Endothelial cell of umbilical vein (primary cell): ENCODE data around the gene TFAP2B. TPM values are rescaled to one million over a fixed set of nuclear protein-coding genes. Genes with fewer than 3 reads are reported as not detected.

Source experiments
- BruUV-seq: library from RNA; stranded (reverse); fragments of 400-500 nt; replicated peaks from 2 replicates; lab custom pipeline; 2021; lab: Mats Ljungman, UMichigan
- CTCF ChIA-PET: fragments of 300-600, 350-600 bp; sonication (Branson Sonifier 250); formaldehyde crosslinking; loops from one replicate; lab custom pipeline; 2021; ENCODE audit warnings: antibody characterized with exemption, inconsistent platforms; lab: Charles Lee
- POLR2A ChIA-PET: fragments of 300-600, 350-600 bp; sonication (Branson Sonifier 250); formaldehyde crosslinking; loops from one replicate; lab custom pipeline; 2021; ENCODE audit warnings: antibody characterized with exemption, inconsistent platforms; lab: Charles Lee
- DNase-seq: peaks from one replicate; pipeline ENCODE4 v3.0.0-alpha.2; 2011; ENCODE audit warnings: low read depth, low spot score
- FAIRE-seq: peaks from 2 replicates; lab custom pipeline; 2011; peaks lifted over from hg19 to GRCh38; lab: Jason Lieb, UNC
- H2AFZ ChIP-seq: 2 replicates; pipeline ENCODE4 v1.6.0; 2012; ENCODE audit warnings: low read depth, low read length, control low read depth, inconsistent platforms
- H3K27ac ChIP-seq: 2 replicates; pipeline ENCODE4 v1.5.1; 2011; ENCODE audit warnings: low read depth, mild to moderate bottlenecking, control low read depth, low read length, moderate library complexity; ENCODE audit not compliant: insufficient read depth
- H3K27me3 ChIP-seq, 2 experiments: 2 replicates each; pipeline versions ENCODE4 v1.6.0 to v1.6.1; 2011; ENCODE audit warnings: low read length in 2 of 2, mixed read lengths in 1 of 2; ENCODE audit not compliant: control insufficient read depth in 2 of 2, insufficient read depth in 2 of 2
- H3K36me3 ChIP-seq, 2 experiments: 2 replicates in 1 of 2; 3 replicates in 1 of 2; pipeline ENCODE4 v1.5.1; 2011; ENCODE audit warnings: low read length in 2 of 2, mild to moderate bottlenecking in 1 of 2, moderate library complexity in 1 of 2; ENCODE audit not compliant: control insufficient read depth in 2 of 2, insufficient read depth in 2 of 2; ENCODE audit errors: extremely low read depth in 1 of 2
- H3K4me1 ChIP-seq: 3 replicates; pipeline ENCODE4 v1.5.1; 2011; ENCODE audit warnings: mild to moderate bottlenecking, low read length; ENCODE audit not compliant: control insufficient read depth, insufficient read depth; ENCODE audit errors: extremely low read depth
- H3K4me2 ChIP-seq: 2 replicates; pipeline ENCODE4 v1.6.1; 2011; ENCODE audit warnings: low read length, control low read depth, mixed read lengths; ENCODE audit not compliant: insufficient read depth
- H3K4me3 ChIP-seq, 3 experiments: fragments of 200-600 bp in 1 of 3; sonication (generic), shearing (Covaris generic) in 1 of 3; replicated peaks in 1 of 3; 2 replicates each; pipeline ENCODE4 v1.5.1; 2011 to 2016; ENCODE audit warnings: control low read depth in 3 of 3, low read length in 3 of 3, mild to moderate bottlenecking in 2 of 3, inconsistent platforms in 1 of 3, low read depth in 1 of 3, moderate library complexity in 1 of 3; ENCODE audit not compliant: insufficient read depth in 1 of 3
- H3K79me2 ChIP-seq: 2 replicates; pipeline ENCODE4 v1.6.0; 2012; ENCODE audit warnings: low read length, inconsistent platforms; ENCODE audit not compliant: control insufficient read depth, insufficient read depth
- H3K9ac ChIP-seq: replicated peaks from 2 replicates; pipeline ENCODE3; 2011; ENCODE audit warnings: low read length, control low read depth; ENCODE audit not compliant: insufficient read depth; ENCODE audit errors: extremely low read depth
- H3K9me1 ChIP-seq: replicated peaks from 3 replicates; pipeline ENCODE4 v1.6.0; 2011; ENCODE audit warnings: mild to moderate bottlenecking, low read length; ENCODE audit not compliant: control insufficient read depth, insufficient read depth; ENCODE audit errors: extremely low read depth
- H3K9me3 ChIP-seq: replicated peaks from 2 replicates; pipeline ENCODE4 v1.5.1; 2012; ENCODE audit warnings: low read length, inconsistent platforms; ENCODE audit not compliant: control insufficient read depth, insufficient read depth
- H4K20me1 ChIP-seq: replicated peaks from 2 replicates; pipeline ENCODE3; 2011; ENCODE audit warnings: mild to moderate bottlenecking, low read length; ENCODE audit not compliant: control insufficient read depth, insufficient read depth; ENCODE audit errors: extremely low read depth
- CTCF ChIP-seq, 2 donors: IDR thresholded peaks; 1 replicate in 1 of 2; 2 replicates in 1 of 2; pipeline ENCODE4 v1.5.1; 2011; ENCODE audit warnings: low read length in 2 of 2, mild to moderate bottlenecking in 2 of 2, moderate library complexity in 2 of 2, control low read depth in 1 of 2, inconsistent platforms in 1 of 2, low read depth in 1 of 2; ENCODE audit not compliant: insufficient read depth in 1 of 2; ENCODE audit errors: extremely low read depth in 1 of 2
- EZH2 ChIP-seq: IDR thresholded peaks from 2 replicates; pipeline ENCODE4 v1.6.1; 2012; ENCODE audit warnings: borderline replicate concordance, low read depth, mild to moderate bottlenecking, moderate library complexity, low read length, inconsistent platforms; ENCODE audit not compliant: severe bottlenecking
- FOS ChIP-seq: IDR thresholded peaks from 2 replicates; pipeline ENCODE4 v1.6.1; 2011; ENCODE audit warnings: mild to moderate bottlenecking, low read length, moderate library complexity, borderline replicate concordance; ENCODE audit not compliant: insufficient read depth
- GATA2 ChIP-seq: IDR thresholded peaks from 2 replicates; pipeline ENCODE4 v1.7.0; 2011; ENCODE audit warnings: low read depth, mild to moderate bottlenecking, moderate library complexity, mixed read lengths, low read length; ENCODE audit not compliant: insufficient read length, insufficient read depth
- JUN ChIP-seq: IDR thresholded peaks from 2 replicates; pipeline ENCODE4 v1.6.1; 2011; ENCODE audit warnings: borderline replicate concordance, low read depth; ENCODE audit not compliant: insufficient read length, insufficient read depth
- MAX ChIP-seq: IDR thresholded peaks from 2 replicates; pipeline ENCODE4 v1.6.1; 2011; ENCODE audit not compliant: insufficient read depth, insufficient read length
- MYC ChIP-seq: IDR thresholded peaks from one replicate; pipeline ENCODE4 v1.6.1; 2011; ENCODE audit warnings: mild to moderate bottlenecking, low read depth, low read length
- POLR2A ChIP-seq: IDR thresholded peaks from 2 replicates; pipeline ENCODE4 v1.6.1; 2012; ENCODE audit warnings: low read depth, mild to moderate bottlenecking, control low read depth, low read length
- POLR2AphosphoS5 ChIP-seq: IDR thresholded peaks from 2 replicates; pipeline ENCODE4 v1.6.1; 2012; ENCODE audit warnings: low read depth, mild to moderate bottlenecking, control low read depth, low read length, moderate library complexity; ENCODE audit not compliant: insufficient read depth
- dilution Hi-C: fragments of 300-500 bp; cut with MboI; formaldehyde crosslinking; loops from one replicate; pipeline ENCODE4 v1.15.0; 2019; ENCODE audit warnings: low sequenced_read_pairs; ENCODE audit not compliant: extremely low pct_ligation_motif_present
- intact Hi-C: fragments of 100-400 bp; cut with micrococcal nuclease; formaldehyde crosslinking; loops from one replicate; pipeline ENCODE4 v1.10.0; 2022
- polyA plus RNA-seq, 4 experiments: library from polyadenylated mRNA; depleted of rRNA in 3 of 4; stranded (reverse) in 3 of 4; unstranded in 1 of 4; fragments of >200 nt; gene quantifications; 2 replicates each; pipeline versions ENCODE4 v1.2.1 to v1.2.3, GENCODE V29; 2011 to 2012; ENCODE audit warnings: missing spikeins in 1 of 4
- total RNA-seq: library from RNA; stranded (reverse); gene quantifications from 2 replicates; pipeline ENCODE4 v1.2.3, GENCODE V29; 2021

The TFAP2B gene
- total and polyA plus RNA-seq, 2 donors (not counting 3 experiments of a cell fraction or from before 2014, with no cell fraction given) = not detected

GRCh38 chr6:50884364-50884763 lies 65.7 kb downstream of the TFAP2B start:
- Histone ChIP-seq H4K20me1 (no peaks in the 10 kb centered on the region), H3K9me1 (no peaks in the 10 kb centered on the region), H3K4me2 (no peak overlapping the region), H3K4me3 (no peak overlapping the region), H3K79me2 (no peaks in the 10 kb centered on the region), H3K36me3 (no peaks in the 10 kb centered on the region), H3K27ac (no peak overlapping the region), H3K4me1 (no peaks in the 10 kb centered on the region), H3K27me3 (no peaks in the 10 kb centered on the region), H3K9me3 (no peaks in the 10 kb centered on the region), H2AFZ (no peak overlapping the region), H3K9ac (no peak overlapping the region)
- dilution Hi-C loops (no loop called here), intact Hi-C loops (no loop called here)
- ChIA-PET CTCF (no interaction called here), POLR2A (no interaction called here)
- FAIRE-seq (no peak), DNase-seq (no peak)
- no peak for TF ChIP-seq JUN
- TF ChIP-seq MAX = no peak
- TF ChIP-seq MYC = no peak
- no peak for TF ChIP-seq GATA2
- no peak for TF ChIP-seq POLR2A
- TF ChIP-seq CTCF (IDR thresholded peaks at IDR 0.05; ENCODE audit: extremely low read depth in 1 of 2, insufficient read depth in 1 of 2, low read depth in 1 of 2, low read length in 2 of 2) = no peak
- no peak for TF ChIP-seq EZH2
- TF ChIP-seq POLR2AphosphoS5 = no peak
- no peak for TF ChIP-seq FOS
- no TSS peak for BruUV-seq
